OCI-LY7 (cell line): ENCODE data around the gene GLIS1. TPM values are rescaled to one million over a fixed set of nuclear protein-coding genes. Genes with fewer than 3 reads are reported as not detected.

Source experiments
- BruUV-seq: library from RNA; stranded (reverse); fragments of 400-500 nt; replicated peaks from 2 replicates; lab custom pipeline; 2021; lab: Mats Ljungman, UMichigan
- CTCF ChIA-PET: fragments of 300-600 bp; sonication (Branson Sonifier 250); formaldehyde crosslinking; loops from one replicate; lab custom pipeline; 2022; ENCODE audit warnings: antibody characterized with exemption; ENCODE audit not compliant: unreplicated experiment; lab: Charles Lee
- POLR2A ChIA-PET: fragments of 300-600 bp; sonication (Branson Sonifier 250); formaldehyde crosslinking; loops from one replicate; lab custom pipeline; 2022; ENCODE audit warnings: antibody characterized with exemption; lab: Charles Lee
- DNase-seq: peaks from one replicate; pipeline ENCODE4 v3.0.0-alpha.2; 2015; ENCODE audit warnings: low spot score
- H2AFZ ChIP-seq: fragments of 200-600 bp; sonication (generic), shearing (Covaris generic); 2 replicates; pipeline ENCODE4 v1.6.1; 2014; ENCODE audit warnings: mild to moderate bottlenecking, antibody characterized with exemption, low read length, moderate library complexity
- H3K27ac ChIP-seq: fragments of 200-600 bp; sonication (generic); 2 replicates; pipeline ENCODE4 v1.5.1; 2014; ENCODE audit warnings: mixed run types, low read depth, mild to moderate bottlenecking, moderate library complexity, low read length, inconsistent platforms; ENCODE audit not compliant: poor library complexity, severe bottlenecking
- H3K36me3 ChIP-seq: fragments of 200-600 bp; sonication (generic); 2 replicates; pipeline ENCODE4 v1.6.1; 2014; ENCODE audit warnings: mild to moderate bottlenecking, antibody characterized with exemption, low read length, moderate library complexity, mixed read lengths; ENCODE audit not compliant: insufficient read depth
- H3K4me1 ChIP-seq: fragments of 200-600 bp; sonication (generic); 2 replicates; pipeline ENCODE4 v1.5.1; 2014; ENCODE audit warnings: mild to moderate bottlenecking, low read length; ENCODE audit not compliant: insufficient read depth, poor library complexity, severe bottlenecking
- H3K4me2 ChIP-seq: fragments of 200-600 bp; sonication (generic); 2 replicates; pipeline ENCODE4 v1.6.1; 2014; ENCODE audit warnings: mild to moderate bottlenecking, low read length
- H3K4me3 ChIP-seq: fragments of 200-600 bp; sonication (generic); 2 replicates; pipeline ENCODE4 v1.5.1; 2014; ENCODE audit warnings: mild to moderate bottlenecking, low read depth, low read length; ENCODE audit not compliant: poor library complexity, severe bottlenecking
- H3K79me2 ChIP-seq: fragments of 200-600 bp; sonication (generic); 2 replicates; pipeline ENCODE4 v1.6.1; 2016; ENCODE audit warnings: low read depth, mild to moderate bottlenecking, low read length, moderate library complexity, mixed read lengths; ENCODE audit not compliant: insufficient read depth
- H3K9me2 ChIP-seq: fragments of 200-600 bp; sonication (generic); 2 replicates; pipeline ENCODE4 v1.6.1; 2016; ENCODE audit warnings: mild to moderate bottlenecking, low read length, mixed read lengths; ENCODE audit not compliant: insufficient read depth
- H3K9me3 ChIP-seq: fragments of 200-600 bp; sonication (generic); 2 replicates; pipeline ENCODE4 v1.6.1; 2014; ENCODE audit warnings: mild to moderate bottlenecking, mixed run types, low read length, mixed read lengths
- H4K20me1 ChIP-seq: fragments of 200-600 bp; sonication (generic); 2 replicates; pipeline ENCODE4 v1.6.1; 2014; ENCODE audit warnings: mild to moderate bottlenecking, antibody characterized with exemption, low read length, moderate library complexity, mixed read lengths; ENCODE audit not compliant: insufficient read depth
- EZH2phosphoT487 ChIP-seq: fragments of 200-600 bp; sonication (generic); IDR thresholded peaks from 2 replicates; pipeline ENCODE4 v1.6.1; 2018; ENCODE audit warnings: low read depth, borderline replicate concordance, mild to moderate bottlenecking, mixed run types, antibody characterized with exemption, low read length, moderate library complexity, mixed read lengths
- intact Hi-C: fragments of 100-400 bp; cut with micrococcal nuclease; formaldehyde crosslinking; loops from one replicate; pipeline ENCODE4 v1.10.0; 2022; ENCODE audit not compliant: unreplicated experiment
- total RNA-seq, 2 experiments: library from RNA; depleted of rRNA in 1 of 2; stranded (reverse); fragments of >200 nt in 1 of 2; shearing (Covaris generic) in 1 of 2; gene quantifications; 2 replicates each; pipeline ENCODE4 v1.2.3, GENCODE V29; 2014 to 2022
- TF ChIP-seq, protein P1 (sequence below): fragments of 200-600 bp; sonication (generic); conservative IDR thresholded peaks from 2 replicates; pipeline ENCODE4 v1.5.1; 2014; ENCODE audit warnings: mild to moderate bottlenecking, antibody characterized with exemption, low read length, moderate library complexity, mixed read lengths

Gene GLIS1
- total RNA-seq, 2 experiments from 2014 or later, result not detected

DNA sequence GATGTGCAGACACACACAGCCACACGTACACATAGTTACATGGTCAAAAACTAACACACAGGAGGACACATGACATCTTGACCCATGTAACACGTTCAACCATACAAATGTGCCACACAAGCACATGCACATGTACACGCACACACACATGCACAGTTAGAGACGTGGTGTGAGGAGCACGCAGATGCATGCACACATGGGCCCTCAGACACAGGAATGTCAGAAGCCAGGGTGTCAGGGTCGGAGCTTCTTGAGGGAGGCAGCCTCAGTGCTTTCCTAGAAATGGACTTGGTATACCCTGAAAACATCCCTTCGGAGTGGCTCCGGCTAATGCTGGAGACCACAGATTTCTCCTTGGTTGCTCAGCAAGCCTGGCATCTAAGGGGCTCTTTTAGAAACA, 165.4 kb downstream of the GLIS1 start:
- H3K79me2 ChIP-seq, result no peaks in the 10 kb centered on the region
- no peaks in the 10 kb centered on the region for H4K20me1 ChIP-seq
- no peak overlapping the region for H3K27ac ChIP-seq
- ChIA-PET POLR2A (no interaction called here), CTCF (no interaction called here)
- no peaks in the 10 kb centered on the region for H3K36me3 ChIP-seq
- intact Hi-C loops, result no loop called here
- DNase-seq, result no peak
- H3K9me3 ChIP-seq, result no peaks in the 10 kb centered on the region
- TF ChIP-seq, protein P1, sequence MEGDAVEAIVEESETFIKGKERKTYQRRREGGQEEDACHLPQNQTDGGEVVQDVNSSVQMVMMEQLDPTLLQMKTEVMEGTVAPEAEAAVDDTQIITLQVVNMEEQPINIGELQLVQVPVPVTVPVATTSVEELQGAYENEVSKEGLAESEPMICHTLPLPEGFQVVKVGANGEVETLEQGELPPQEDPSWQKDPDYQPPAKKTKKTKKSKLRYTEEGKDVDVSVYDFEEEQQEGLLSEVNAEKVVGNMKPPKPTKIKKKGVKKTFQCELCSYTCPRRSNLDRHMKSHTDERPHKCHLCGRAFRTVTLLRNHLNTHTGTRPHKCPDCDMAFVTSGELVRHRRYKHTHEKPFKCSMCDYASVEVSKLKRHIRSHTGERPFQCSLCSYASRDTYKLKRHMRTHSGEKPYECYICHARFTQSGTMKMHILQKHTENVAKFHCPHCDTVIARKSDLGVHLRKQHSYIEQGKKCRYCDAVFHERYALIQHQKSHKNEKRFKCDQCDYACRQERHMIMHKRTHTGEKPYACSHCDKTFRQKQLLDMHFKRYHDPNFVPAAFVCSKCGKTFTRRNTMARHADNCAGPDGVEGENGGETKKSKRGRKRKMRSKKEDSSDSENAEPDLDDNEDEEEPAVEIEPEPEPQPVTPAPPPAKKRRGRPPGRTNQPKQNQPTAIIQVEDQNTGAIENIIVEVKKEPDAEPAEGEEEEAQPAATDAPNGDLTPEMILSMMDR, result no peak
- TF ChIP-seq EZH2phosphoT487, result no peak
- no peak overlapping the region for H3K4me2 ChIP-seq
- no peak overlapping the region for H3K4me3 ChIP-seq
- H3K9me2 ChIP-seq, result no peaks in the 10 kb centered on the region
- H2AFZ ChIP-seq, result no peak overlapping the region
- no TSS peak for BruUV-seq
- H3K4me1 ChIP-seq, result no peaks in the 10 kb centered on the region

DNA sequence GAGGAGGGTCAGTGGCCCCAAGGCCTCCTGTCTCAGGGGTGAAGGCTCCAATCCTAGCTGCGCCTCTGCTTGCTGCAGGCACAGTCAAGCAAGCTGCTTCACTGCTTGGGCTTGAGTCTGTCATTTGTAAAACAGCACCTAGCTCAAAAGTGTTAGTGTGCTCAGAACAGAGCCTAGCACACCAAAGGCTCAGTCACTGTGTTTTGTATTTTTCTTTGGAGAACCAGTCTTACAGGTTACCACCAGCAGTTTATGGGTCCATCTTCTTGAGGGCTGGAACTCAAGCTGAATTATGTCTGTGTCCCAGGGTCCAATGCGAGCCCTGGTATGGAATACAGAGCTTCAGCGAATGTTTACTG, 166.2 kb downstream of the GLIS1 start:
- no peak for DNase-seq
- ChIA-PET POLR2A (interaction anchor here (1.2 kb wide), 1 partner anchor 10 kb away, joined by 3 read pairs; no protein-coding TSS in a partner anchor), CTCF (no interaction called here)
- H3K9me2 ChIP-seq, result no peaks in the 10 kb centered on the region
- H4K20me1 ChIP-seq, result no peaks in the 10 kb centered on the region
- no TSS peak for BruUV-seq
- H3K9me3 ChIP-seq, result no peaks in the 10 kb centered on the region
- H3K4me1 ChIP-seq, result no peaks in the 10 kb centered on the region
- intact Hi-C loops, result no loop called here
- H3K4me3 ChIP-seq, result no peak overlapping the region
- no peak overlapping the region for H2AFZ ChIP-seq
- no peak for TF ChIP-seq EZH2phosphoT487
- TF ChIP-seq, protein P1, result no peak
- H3K79me2 ChIP-seq, result no peaks in the 10 kb centered on the region
- H3K36me3 ChIP-seq, result no peaks in the 10 kb centered on the region
- no peak overlapping the region for H3K27ac ChIP-seq
- H3K4me2 ChIP-seq, result no peak overlapping the region

DNA sequence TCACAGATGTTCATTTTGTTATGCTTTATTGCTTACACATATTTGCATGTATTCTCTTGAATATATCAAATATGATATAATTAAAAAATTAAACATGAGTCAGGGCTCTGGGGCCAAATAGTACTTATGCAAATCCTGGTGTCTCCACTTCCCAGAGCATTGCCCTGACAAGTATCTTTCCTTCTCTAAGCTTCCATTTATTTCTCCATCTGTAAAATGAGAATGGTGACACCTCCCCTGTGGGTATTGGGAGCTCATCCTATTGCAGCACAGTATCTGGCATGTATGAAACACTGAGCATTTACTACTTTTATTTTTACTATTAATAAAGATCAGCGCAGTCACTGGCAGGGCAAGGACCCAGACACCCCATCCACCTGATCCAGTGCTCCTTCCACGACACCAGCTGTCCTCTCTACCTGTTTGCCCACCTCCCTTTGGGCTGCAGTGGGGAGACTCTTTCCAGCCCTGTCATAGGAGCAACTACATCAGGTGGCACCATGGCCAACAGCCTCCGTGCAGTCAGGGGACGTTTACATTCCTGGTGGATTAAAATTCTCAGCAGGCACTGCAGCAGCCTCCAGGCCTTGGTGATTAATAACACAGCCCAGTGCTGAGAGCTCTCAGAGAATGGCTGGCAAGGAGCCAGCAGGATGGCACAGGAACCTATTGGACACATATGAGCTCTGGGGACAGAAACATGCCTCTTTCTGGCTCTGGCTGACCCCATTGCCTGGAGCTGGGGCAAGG, 166.7 kb downstream of the GLIS1 start:
- no peak for DNase-seq
- no TSS peak for BruUV-seq
- no peaks in the 10 kb centered on the region for H3K9me2 ChIP-seq
- no peaks in the 10 kb centered on the region for H3K79me2 ChIP-seq
- no peaks in the 10 kb centered on the region for H4K20me1 ChIP-seq
- CTCF ChIA-PET, result no interaction called here
- intact Hi-C loops, result no loop called here
- no peak overlapping the region for H2AFZ ChIP-seq
- no peak overlapping the region for H3K27ac ChIP-seq
- H3K4me3 ChIP-seq, result no peak overlapping the region
- H3K4me2 ChIP-seq, result no peak overlapping the region
- POLR2A ChIA-PET, result interaction anchor here (1.2 kb wide), 1 partner anchor 11 kb away, joined by 3 read pairs; no protein-coding TSS in a partner anchor
- TF ChIP-seq EZH2phosphoT487, result no peak
- TF ChIP-seq, protein P1, result no peak
- no peaks in the 10 kb centered on the region for H3K9me3 ChIP-seq
- H3K4me1 ChIP-seq, result no peaks in the 10 kb centered on the region
- no peaks in the 10 kb centered on the region for H3K36me3 ChIP-seq
